22Rv1 (cell line): Measurements from ENCODE around the gene VDR.

ENCODE experiments used
- CTCF ChIP-seq: fragments of 450-650 bp; IDR thresholded peaks from 2 replicates; pipeline ENCODE4 v1.5.1; 2017; ENCODE audit warnings: mild to moderate bottlenecking
- ZFX ChIP-seq: fragments of 450-650 bp; IDR thresholded peaks from 2 replicates; pipeline ENCODE4 v1.6.1; 2017; ENCODE audit warnings: antibody characterized with exemption, borderline replicate concordance

- TF ChIP-seq CTCF, result no peak
- no peak for TF ChIP-seq ZFX
Observed at GRCh38 chr12:47896633-47897032, 8.2 kb downstream of the VDR start.
